ENCODE results near the gene POLR1E.
"Not testable (repeated sequence)": the region's sequence is repeated elsewhere in the genome, so short reads cannot be mapped to it uniquely, and the experiment has no call there.

POLR1E gene

DNA sequence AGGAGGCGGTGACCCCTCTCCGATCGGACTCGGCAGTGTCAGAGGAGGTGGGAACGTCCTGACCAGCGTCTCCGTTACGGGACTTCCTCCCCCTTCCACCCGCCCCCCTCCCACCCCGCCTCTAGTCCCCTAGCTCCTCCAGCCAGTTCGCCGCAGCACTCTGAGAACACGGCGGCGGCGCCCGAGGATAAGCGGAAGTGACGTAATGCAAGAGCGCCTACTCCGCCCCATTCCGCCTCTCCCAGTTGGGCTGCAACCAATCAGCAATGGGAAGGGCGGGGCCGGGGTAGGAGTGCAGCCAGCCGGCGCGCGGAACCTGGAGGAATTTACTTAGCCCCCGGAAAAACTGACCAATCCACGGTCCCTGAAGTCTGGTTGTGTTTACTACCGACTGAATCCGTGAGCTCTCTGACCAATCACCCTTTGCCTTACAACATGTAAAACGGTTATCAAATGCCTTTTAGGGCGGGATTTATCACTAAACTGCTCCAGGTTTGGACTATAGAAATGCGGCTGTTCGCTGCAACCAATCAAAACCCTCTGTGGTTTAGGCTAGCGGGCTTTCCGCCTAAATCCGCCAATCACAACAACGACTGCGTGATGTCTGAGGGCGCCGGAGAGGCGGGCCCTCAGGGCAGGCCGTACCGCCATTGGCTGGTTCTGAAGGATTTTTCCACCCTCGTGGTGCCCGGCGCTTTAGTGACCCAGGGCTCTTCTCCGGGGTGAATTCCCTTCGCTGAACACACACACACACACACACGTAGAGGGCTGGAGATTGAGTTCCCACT, 20.3 kb upstream of the POLR1E start, which contains the start of gene ZBTB5:
Gene ZBTB5, minus strand, starts transcription at position 202 of the 788 bp plus-strand sequence. CDS start 22,899 bp downstream, outside the sequence.
- DNase-seq = peak; percentile 99

DNA sequence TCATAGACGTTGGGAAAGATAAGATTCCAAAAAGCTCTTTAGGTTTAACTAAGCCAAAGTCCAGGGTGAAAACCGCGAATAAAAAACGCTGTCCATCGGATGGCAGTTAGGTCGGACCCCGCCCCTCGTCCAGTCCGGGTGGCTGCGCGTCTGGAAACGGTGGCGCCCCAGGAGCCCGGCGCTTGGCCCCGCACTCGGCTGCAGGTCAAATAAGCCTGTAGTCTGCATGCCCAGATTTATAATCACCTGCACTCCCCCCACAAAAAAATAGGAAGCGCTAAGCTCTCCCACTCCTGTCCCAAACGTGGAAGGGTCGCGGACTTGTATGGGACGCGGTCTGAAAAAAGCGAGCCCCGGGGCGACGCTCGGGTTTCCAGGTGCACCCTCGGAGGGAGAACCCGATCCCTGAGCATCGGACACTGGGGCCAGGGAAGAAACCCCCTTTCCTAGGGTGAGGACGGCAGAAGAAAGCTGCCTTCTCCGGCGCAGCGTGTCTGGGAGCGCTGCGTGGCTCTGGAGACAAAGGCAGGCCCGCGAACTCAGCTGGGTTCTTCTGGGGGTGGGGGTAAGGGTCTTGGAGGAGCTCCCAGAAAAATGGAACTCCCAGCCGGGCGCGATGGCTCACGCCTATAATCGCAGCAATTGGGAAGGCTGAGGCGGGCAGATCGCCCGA, 19.6 kb upstream of the POLR1E start:
- DNase-seq = peak; percentile 44

DNA sequence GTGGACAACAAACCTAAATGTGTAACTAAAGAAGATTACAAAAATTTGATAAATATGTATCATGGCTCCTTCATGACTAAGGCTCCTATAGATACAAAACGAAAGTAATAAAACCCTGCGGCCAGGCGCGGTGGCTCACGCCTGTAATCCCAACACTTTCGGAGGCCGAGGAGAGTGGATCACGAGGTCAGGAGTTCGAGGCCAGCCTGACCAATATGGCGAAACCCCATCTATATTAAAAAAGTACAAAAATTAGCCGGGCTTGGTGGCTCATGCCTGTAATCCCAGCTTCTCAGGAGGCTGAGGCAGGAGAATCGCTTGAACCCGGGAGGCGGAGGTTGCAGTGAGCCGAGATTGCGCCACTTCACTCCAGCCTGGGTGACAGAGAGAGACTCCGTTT, 18.2 kb upstream of the POLR1E start:
- not testable (repeated sequence) for DNase-seq

DNA sequence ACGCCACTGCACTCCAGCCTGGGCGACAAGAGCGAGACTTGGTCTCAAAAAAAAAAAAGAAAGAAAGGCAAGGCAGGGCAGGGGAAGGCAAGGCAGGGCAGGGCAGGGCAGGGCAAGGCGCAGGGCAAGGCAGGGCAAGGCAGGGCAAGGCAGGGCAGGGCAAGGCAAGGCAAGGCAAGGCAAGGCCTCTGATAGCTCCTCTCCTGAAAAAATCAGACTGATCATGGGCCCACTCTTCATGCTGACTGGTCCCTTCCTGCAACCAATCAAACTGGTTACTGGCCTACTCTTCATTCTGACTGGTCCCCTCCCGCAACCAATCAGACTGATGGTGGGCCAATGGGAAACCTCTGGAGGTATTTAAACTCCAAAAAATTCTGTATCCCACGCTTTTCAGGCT, 17.1 kb upstream of the POLR1E start:
- no peak for DNase-seq

DNA sequence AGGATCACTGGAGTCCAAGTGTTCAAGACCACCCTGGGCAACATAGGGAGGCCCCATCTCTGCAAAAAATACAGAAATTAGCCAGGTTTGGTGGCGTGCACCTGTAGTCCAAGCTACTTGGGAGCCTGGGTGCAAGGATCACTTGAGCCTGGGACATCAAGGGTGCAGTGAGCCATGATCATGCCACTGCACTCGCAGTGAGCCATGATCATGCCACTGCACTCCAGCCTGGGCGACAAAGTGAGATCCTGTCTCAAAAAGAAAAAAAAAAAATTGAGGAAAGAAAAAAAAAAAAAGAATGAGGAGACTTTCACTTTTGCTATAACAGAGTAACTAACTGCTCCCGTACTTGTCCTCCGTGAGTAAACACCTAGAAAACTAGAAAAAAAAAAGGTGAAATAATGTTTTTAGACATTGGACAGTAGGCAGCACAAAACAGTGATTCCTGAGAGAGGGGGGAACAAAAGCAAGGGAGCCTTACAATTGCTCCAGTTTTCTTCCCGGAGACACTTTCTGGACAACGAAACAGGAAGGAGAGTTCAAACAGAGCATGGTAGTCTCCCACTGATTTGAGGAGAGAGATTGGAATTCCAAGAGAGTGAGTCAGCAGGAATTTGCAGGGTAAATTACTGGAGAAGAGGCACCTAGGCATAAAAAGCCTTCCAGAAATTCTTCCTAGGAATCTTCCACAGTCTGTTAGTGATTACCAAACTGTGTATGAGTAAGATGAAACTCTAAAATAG, 13.6 kb upstream of the POLR1E start:
- no peak for DNase-seq

DNA sequence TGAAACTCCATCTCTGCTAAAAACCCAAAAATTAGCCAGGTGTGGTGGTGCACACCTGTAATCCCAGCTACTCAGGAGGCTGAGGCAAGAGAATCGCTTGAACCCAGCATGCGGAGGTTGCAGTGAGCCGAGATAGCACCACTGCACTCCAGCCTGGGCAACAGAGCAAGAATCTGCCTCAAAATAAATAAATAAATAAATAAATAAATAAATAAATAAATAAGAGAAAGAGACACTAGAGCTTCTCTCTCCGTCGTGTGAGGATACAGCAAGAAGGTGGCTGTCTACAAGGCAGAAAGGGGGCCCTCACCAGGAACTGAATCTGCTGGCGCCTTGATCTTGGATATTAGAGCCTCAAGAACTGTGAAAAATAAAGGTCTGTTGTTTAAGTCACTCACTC, 11.8 kb upstream of the POLR1E start:
- not testable (repeated sequence) for DNase-seq

DNA sequence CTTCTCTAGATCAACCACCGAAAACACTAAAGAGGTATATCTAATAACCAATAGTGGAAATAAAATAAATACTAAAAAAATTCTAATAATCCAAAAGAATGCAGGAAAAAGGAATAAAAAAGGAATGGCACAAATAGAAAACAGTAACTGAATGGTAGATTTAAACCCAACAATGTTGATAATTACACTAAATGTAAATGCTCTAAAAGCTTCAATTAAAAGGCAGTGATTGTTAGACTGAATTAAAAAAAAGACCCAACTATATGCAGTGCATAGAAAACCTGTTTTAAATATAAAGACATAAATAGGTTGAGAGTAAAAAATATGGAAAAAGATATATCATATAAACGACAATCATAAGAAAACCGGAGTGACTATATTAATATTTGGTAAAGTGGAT, 11.3 kb upstream of the POLR1E start:
- DNase-seq = no peak

- no peak for DNase-seq
Observed at GRCh38 chr9:37476930-37477329, 8.8 kb upstream of the POLR1E start.

DNA sequence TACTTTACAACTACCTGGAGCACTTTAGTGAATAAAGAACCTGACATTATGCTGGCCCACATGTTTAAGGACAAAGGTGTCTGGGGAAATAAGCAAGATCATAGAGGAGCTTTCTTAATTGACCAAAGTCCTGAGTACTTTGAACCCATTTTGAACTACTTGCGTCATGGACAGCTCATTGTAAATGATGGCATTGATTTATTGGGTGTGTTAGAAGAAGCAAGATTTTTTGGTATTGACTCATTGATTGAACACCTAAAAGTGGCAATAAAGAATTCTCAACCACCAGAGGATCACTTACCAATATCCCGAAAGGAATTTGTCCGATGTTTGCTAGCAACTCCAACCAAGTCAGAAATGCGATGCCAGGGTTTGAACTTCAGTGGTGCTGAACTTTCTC, 8.3 kb upstream of the POLR1E start:
- DNase-seq = not testable (repeated sequence)

DNA sequence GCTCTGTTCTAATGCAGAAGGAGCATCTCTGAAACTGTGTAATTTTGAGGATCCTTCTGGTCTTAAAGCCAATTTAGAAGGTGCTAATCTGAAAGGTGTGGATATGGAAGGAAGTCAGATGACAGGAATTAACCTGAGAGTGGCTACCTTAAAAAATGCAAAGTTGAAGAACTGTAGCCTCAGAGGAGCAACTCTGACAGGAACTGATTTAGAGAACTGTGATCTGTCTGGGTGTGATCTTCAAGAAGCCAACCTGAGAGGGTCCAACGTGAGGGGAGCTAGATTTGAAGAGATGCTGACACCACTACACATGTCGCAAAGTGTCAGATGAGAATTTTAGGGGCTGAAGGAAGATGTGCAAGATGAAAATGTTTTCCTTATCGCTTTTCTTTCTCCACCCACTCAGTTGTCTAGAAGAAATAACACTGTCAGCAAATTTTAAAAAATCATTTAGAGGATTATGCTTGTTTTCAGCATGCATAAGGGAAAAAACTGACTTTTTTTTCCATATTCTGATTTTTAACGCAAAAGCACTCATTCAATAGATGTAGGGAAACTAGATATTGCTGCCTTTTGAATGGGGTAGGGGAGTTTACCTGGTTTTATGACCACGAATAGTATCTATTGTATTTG, 7.6 kb upstream of the POLR1E start:
- DNase-seq = not testable (repeated sequence)

GRCh38 chr9:37480759-37481158, 5.0 kb upstream of the POLR1E start:
- DNase-seq = no peak

GRCh38 chr9:37486256-37486615, 488 bp downstream of the POLR1E start:
- no peak for DNase-seq

DNA sequence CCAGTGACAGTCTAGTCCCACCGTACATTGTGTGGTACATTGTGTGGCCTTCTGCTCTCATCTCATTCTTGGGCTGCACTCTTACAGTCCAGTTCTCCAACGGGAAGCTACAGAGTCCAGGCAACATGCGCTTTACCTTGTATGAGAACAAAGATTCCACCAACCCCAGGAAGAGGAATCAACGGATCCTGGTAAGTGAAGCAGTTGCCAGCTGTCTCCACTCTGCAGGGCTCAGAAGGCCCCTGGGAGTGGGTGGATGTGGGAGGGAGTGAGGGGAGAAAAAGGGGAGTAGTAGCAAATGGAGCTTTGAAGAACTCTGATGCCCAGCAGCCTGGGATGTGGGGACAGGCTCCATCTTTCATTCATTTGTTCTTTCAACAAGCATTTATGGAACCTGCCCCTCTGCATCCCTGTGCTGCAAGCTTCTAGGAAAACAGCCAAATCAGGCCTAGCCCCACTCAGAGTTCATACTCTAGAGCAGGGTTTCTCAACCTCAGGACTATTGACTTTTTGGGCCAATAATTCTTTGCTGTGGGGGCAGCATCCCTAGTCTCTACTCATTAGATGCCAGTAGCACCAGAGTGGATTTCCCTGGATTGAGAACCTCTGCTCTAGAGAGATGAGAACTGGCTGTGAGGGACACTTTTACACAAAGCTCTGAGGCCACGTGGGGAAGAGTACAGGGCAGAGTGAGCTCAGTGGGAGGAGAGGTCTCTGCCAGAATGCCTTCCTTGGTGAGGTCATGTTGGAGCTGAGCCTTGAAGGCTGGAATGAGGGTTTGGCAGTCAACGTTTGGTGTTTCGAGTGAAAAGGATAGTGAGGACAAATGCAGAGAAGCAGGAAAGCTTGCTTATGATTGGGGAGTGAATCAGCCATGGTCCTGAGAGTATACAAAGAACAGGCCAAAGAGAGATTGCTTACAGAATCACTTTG, 1.1 kb downstream of the POLR1E start:
- DNase-seq = no peak

GRCh38 chr9:37491939-37492338, 6.2 kb downstream of the POLR1E start:
- no peak for DNase-seq

GRCh38 chr9:37495571-37495970, 9.8 kb downstream of the POLR1E start:
- no peak for DNase-seq

DNA sequence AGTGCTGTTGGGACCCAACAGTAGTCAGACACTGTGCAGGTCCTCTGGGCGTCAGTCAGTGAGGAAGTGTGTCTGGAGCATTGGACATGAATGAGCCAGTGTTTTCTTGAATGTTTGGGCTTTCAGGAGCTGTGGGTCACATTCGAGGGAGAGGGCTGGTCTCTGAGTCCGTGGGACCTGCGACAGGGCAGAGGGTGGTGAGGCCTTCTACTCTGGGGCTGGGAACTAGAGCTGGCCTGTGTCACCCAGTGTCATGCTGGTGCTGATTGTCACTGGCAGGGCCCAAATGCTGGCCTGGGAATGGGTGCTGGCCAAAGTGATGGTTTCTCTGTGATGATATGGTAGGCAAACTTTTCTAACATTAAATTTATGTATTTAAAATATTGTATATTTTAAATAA, 10.3 kb downstream of the POLR1E start:
- DNase-seq = no peak

GRCh38 chr9:37497320-37497719, 11.6 kb downstream of the POLR1E start:
- DNase-seq = no peak

DNA sequence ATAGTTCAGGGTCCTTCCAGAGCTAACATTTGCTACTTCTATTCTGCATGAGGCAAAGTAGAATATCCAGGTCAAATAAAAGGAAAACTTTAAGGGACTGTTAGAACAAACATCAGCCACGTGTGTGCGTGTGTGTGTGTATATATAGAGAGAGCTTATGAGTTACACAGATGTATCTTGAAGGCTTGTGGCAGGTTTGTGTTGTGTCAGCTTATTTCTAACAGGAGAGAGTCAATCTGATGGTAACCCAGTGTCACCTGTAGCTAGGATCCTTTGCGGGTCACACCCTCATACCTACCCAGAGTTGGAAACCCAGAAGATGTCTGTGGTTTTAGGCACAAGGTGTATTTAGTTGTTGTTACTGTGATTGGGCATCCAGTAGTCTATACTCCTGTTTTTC, 12.7 kb downstream of the POLR1E start:
- no peak for DNase-seq

DNA sequence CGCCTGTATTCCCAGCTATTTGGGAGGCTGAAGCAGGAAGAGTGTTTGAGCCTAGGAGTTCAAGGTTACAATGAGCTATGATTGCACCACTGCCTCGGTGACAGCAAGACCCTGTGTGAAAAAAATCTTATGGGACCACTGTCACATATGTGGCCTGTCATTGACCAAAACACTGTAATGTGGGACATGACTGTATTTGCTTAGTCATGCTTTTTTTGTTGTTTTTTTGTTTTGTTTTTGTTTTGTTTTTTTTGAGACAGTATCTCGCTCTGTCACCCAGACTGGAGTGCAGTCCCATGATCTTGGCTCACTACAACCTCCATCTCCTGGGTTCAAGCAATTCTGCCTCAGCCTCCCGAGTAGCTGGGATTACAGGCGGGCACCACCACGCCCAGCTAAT, 13.5 kb downstream of the POLR1E start:
- no peak for DNase-seq

- DNase-seq = no peak
Observed at GRCh38 chr9:37501957-37502596, 16.3 kb downstream of the POLR1E start.

DNA sequence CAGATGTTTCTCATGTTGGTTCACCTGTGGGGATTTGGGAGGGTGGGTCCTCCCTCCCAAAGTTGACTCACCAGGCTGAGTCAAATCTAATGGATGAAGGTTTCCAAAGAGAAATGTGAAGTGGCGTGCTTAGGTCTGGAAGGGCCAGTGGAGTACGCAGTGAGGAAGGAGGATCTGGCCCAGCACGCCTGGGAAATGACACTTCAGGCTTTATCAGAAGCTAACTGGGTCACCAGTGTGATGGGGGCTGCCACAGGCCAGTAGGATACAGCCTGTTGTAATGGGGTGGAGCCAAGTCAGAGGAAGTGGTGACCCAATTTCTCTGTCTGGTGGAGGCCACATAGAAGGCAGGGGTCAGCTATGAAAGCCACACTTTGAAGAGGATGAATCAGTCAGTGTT, 18.0 kb downstream of the POLR1E start:
- DNase-seq = no peak

DNA sequence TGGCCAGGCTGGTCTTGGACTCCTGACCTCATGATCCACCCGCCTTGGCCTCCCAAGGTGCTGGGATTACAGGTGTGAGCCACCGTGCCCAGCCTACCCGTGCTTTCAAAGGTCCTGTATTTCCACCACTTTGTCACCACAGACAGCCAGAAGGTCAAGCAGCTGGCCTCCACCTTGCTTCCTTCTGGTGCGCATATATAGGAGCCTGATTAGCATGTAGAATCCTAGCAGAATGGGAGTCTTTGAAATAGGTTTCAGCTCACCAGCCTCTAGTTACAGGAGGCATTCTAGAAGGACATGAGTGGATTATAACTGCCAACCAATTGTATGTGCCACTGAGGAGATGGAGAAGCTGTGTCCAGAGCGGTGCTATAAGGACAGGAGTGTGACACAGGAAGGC, 18.9 kb downstream of the POLR1E start:
- no peak for DNase-seq

Data from NCI-H2029 treated with DMSO at 0.1 percent for 48 hours (cell line).